H1 (cell line): Measurements from ENCODE around the gene AFG1L. TPM values are rescaled to one million over a fixed set of nuclear protein-coding genes. Genes with fewer than 3 reads are reported as not detected.
"Not testable (repeated sequence)": the region's sequence is repeated elsewhere in the genome, so short reads cannot be mapped to it uniquely, and the experiment has no call there.

Experiments used
- CTCF ChIA-PET: fragments of 300-600 bp; sonication (Branson Sonifier 250); formaldehyde crosslinking; loops from one replicate; lab custom pipeline; 2021; ENCODE audit not compliant: partially characterized antibody; lab: Charles Lee
- POLR2A ChIA-PET: fragments of 300-600 bp; sonication (Branson Sonifier 250); formaldehyde crosslinking; loops from one replicate; lab custom pipeline; 2021; ENCODE audit warnings: inconsistent platforms; ENCODE audit not compliant: partially characterized antibody; lab: Charles Lee
- DNase-seq, 2 experiments: peaks; one replicate each; pipeline versions ENCODE4 v3.0.0 to v3.0.0-alpha.2; 2010 to 2022; ENCODE audit warnings: low spot score in 2 of 2, low read depth in 1 of 2, mixed read lengths in 1 of 2
- FAIRE-seq: peaks from 2 replicates; lab custom pipeline; 2011; peaks lifted over from hg19 to GRCh38; lab: Jason Lieb, UNC
- H2AFZ ChIP-seq: 2 replicates; pipeline ENCODE4 v1.8.1; 2012; ENCODE audit warnings: low read length, inconsistent platforms
- H2AK5ac ChIP-seq: 2 replicates; pipeline ENCODE4 v1.6.1; 2013; ENCODE audit warnings: low read depth, low read length
- H2BK120ac ChIP-seq: replicated peaks from 2 replicates; pipeline ENCODE3; 2013; ENCODE audit warnings: low read depth, low read length, inconsistent platforms
- H2BK12ac ChIP-seq: 2 replicates; pipeline ENCODE4 v1.6.1; 2013; ENCODE audit warnings: low read depth, low read length
- H2BK15ac ChIP-seq: 2 replicates; pipeline ENCODE4 v1.6.1; 2013; ENCODE audit warnings: low read length
- H2BK20ac ChIP-seq: 2 replicates; pipeline ENCODE4 v1.6.1; 2013; ENCODE audit warnings: low read length
- H2BK5ac ChIP-seq: 2 replicates; pipeline ENCODE4 v1.6.1; 2013; ENCODE audit warnings: low read depth, low read length
- H3K14ac ChIP-seq: 2 replicates; pipeline ENCODE4 v1.6.1; 2013; ENCODE audit warnings: inconsistent platforms; ENCODE audit not compliant: insufficient read length
- H3K18ac ChIP-seq: 2 replicates; pipeline ENCODE4 v1.6.1; 2013; ENCODE audit warnings: low read length; ENCODE audit errors: extremely low read depth
- H3K23ac ChIP-seq: 2 replicates; pipeline ENCODE4 v1.6.1; 2013; ENCODE audit warnings: inconsistent platforms; ENCODE audit not compliant: insufficient read length
- H3K23me2 ChIP-seq: 2 replicates; pipeline ENCODE4 v1.6.1; 2013; ENCODE audit warnings: low read depth, low read length
- H3K27ac ChIP-seq: 2 replicates; pipeline ENCODE4 v1.6.1; 2011; ENCODE audit warnings: low read depth, low read length, inconsistent platforms
- H3K27me3 ChIP-seq, 4 experiments: replicated peaks in 1 of 4; 1 replicate in 1 of 4; 2 replicates in 3 of 4; pipeline versions ENCODE4 v1.6.1 to v1.8.1; 2011 to 2013; ENCODE audit warnings: low read length in 3 of 4, mild to moderate bottlenecking in 3 of 4, inconsistent platforms in 2 of 4, mixed read lengths in 2 of 4, moderate library complexity in 1 of 4; ENCODE audit not compliant: control insufficient read depth in 3 of 4, insufficient read depth in 3 of 4; ENCODE audit errors: extremely low read depth in 1 of 4
- H3K36me3 ChIP-seq, 4 experiments: 2 replicates each; pipeline versions ENCODE4 v1.6.1 to v1.8.1; 2011 to 2013; ENCODE audit warnings: mild to moderate bottlenecking in 4 of 4, low read length in 3 of 4, moderate library complexity in 2 of 4, control low read depth in 1 of 4, inconsistent platforms in 1 of 4; ENCODE audit not compliant: insufficient read depth in 4 of 4, control insufficient read depth in 2 of 4
- H3K4ac ChIP-seq: replicated peaks from 2 replicates; pipeline ENCODE3; 2013; ENCODE audit warnings: low read length, low read depth, mixed read lengths, inconsistent platforms; ENCODE audit not compliant: insufficient read length
- H3K4me1 ChIP-seq, 4 experiments: replicated peaks in 1 of 4; 1 replicate in 1 of 4; 2 replicates in 3 of 4; pipeline versions ENCODE4 v1.6.1 to v1.8.1; 2011 to 2013; ENCODE audit warnings: low read length in 3 of 4, inconsistent platforms in 2 of 4, mixed read lengths in 1 of 4; ENCODE audit not compliant: insufficient read depth in 4 of 4, control insufficient read depth in 3 of 4
- H3K4me2 ChIP-seq, 2 experiments: 2 replicates each; pipeline versions ENCODE4 v1.6.1 to v1.8.1; 2011 to 2013; ENCODE audit warnings: low read depth in 2 of 2, low read length in 2 of 2, control low read depth in 1 of 2, inconsistent platforms in 1 of 2, mild to moderate bottlenecking in 1 of 2; ENCODE audit not compliant: insufficient read depth in 1 of 2
- H3K4me3 ChIP-seq, 4 experiments: fragments of 200-600, 300-600 bp in 1 of 4; sonication (generic), shearing (Covaris generic), sonication (Bioruptor Twin) in 1 of 4; 2 replicates each; pipeline versions ENCODE4 v1.5.1 to v1.8.1; 2011 to 2016; ENCODE audit warnings: low read length in 4 of 4, low read depth in 3 of 4, control low read depth in 2 of 4, inconsistent platforms in 2 of 4, mild to moderate bottlenecking in 2 of 4, mixed read lengths in 1 of 4, moderate library complexity in 1 of 4; ENCODE audit not compliant: insufficient read depth in 2 of 4; ENCODE audit errors: extremely low read depth in 1 of 4
- H3K56ac ChIP-seq: replicated peaks from 2 replicates; pipeline ENCODE3; 2013; ENCODE audit warnings: low read depth, mild to moderate bottlenecking, mixed read lengths, low read length, inconsistent platforms; ENCODE audit not compliant: insufficient read length
- H3K79me1 ChIP-seq: 2 replicates; pipeline ENCODE4 v1.6.1; 2013; ENCODE audit warnings: low read depth, low read length, control low read depth
- H3K79me2 ChIP-seq, 2 experiments: 2 replicates each; pipeline versions ENCODE4 v1.6.1 to v1.8.1; 2012 to 2013; ENCODE audit warnings: low read length in 2 of 2, mild to moderate bottlenecking in 2 of 2, inconsistent platforms in 1 of 2; ENCODE audit not compliant: insufficient read depth in 2 of 2, control insufficient read depth in 1 of 2
- H3K9ac ChIP-seq, 4 experiments: replicated peaks in 1 of 4; 1 replicate in 1 of 4; 2 replicates in 3 of 4; pipeline versions ENCODE4 v1.6.1 to v1.8.1; 2011 to 2013; ENCODE audit warnings: low read depth in 3 of 4, low read length in 3 of 4, control low read depth in 2 of 4, mild to moderate bottlenecking in 2 of 4, moderate library complexity in 2 of 4, inconsistent platforms in 1 of 4; ENCODE audit errors: extremely low read depth in 1 of 4
- H3K9me3 ChIP-seq, 2 experiments: 2 replicates each; pipeline versions ENCODE4 v1.6.1 to v1.8.1; 2012 to 2013; ENCODE audit warnings: mild to moderate bottlenecking in 2 of 2, moderate library complexity in 2 of 2, control low read depth in 1 of 2, inconsistent platforms in 1 of 2, low read depth in 1 of 2, low read length in 1 of 2, mixed read lengths in 1 of 2; ENCODE audit not compliant: insufficient read depth in 2 of 2
- H4K20me1 ChIP-seq, 2 experiments: replicated peaks in 1 of 2; 2 replicates each; pipeline versions ENCODE3 to v1.8.1; 2011 to 2013; ENCODE audit warnings: inconsistent platforms in 2 of 2, low read length in 2 of 2, mild to moderate bottlenecking in 1 of 2; ENCODE audit not compliant: insufficient read depth in 2 of 2, control insufficient read depth in 1 of 2
- H4K5ac ChIP-seq: 2 replicates; pipeline ENCODE4 v1.6.1; 2013; ENCODE audit warnings: low read length, low read depth, mixed read lengths, inconsistent platforms; ENCODE audit not compliant: insufficient read length
- H4K8ac ChIP-seq: 2 replicates; pipeline ENCODE4 v1.8.0; 2013; ENCODE audit warnings: mild to moderate bottlenecking, moderate library complexity, low read length, inconsistent platforms; ENCODE audit not compliant: insufficient read depth; ENCODE audit errors: extremely low read depth
- H4K91ac ChIP-seq: replicated peaks from 2 replicates; pipeline ENCODE3; 2013; ENCODE audit warnings: low read length, mixed read lengths, inconsistent platforms; ENCODE audit not compliant: insufficient read length
- WGBS, 2 experiments: shearing (Covaris generic) in 1 of 2; methylation state at CpG; one replicate each; pipeline versions ENCODE4 v1.1.6 to v1.1.7; 2013 to 2015; ENCODE audit warnings: low lambda C conversion rate in 2 of 2, mixed read lengths in 2 of 2, inconsistent platforms in 1 of 2, low coverage in 1 of 2, missing lambda C conversion rate in 1 of 2; ENCODE audit not compliant: insufficient replicate concordance in 2 of 2, insufficient coverage in 1 of 2, insufficient read length in 1 of 2; ENCODE audit errors: extremely low coverage in 1 of 2, missing lambda C conversion rate in 1 of 2; 5-methylcytosine and 5-hydroxymethylcytosine counted together
- polyA plus RNA-seq, 7 experiments: library from polyadenylated mRNA; depleted of rRNA in 3 of 7; stranded (reverse) in 5 of 7; unstranded in 2 of 7; fragments of >200 nt in 5 of 7; fragments of 200-250 nt in 2 of 7; gene quantifications; 1 replicate in 5 of 7; 2 replicates in 1 of 7; 4 replicates in 1 of 7; pipeline versions ENCODE4 v1.2.1 to v1.2.3, GENCODE V29; 2011 to 2013; ENCODE audit warnings: missing spikeins in 2 of 7, mixed read lengths in 2 of 7
- total RNA-seq: library from RNA; stranded (reverse); fragmentation: NEBNext Ultra II Directional; extraction: Animal tissue kit (Norgen Biotek cat#: 25700); gene quantifications from 2 replicates; pipeline ENCODE4 v1.2.1, GENCODE V29; 2021

Gene AFG1L
- total and polyA plus RNA-seq, 2 of the 8 experiments (the other 6 are each of a cell fraction or from before 2014, with no cell fraction given): 0.98 to 5.7 TPM

- H4K5ac ChIP-seq, H2BK5ac ChIP-seq, H3K9me3 ChIP-seq, H2BK12ac ChIP-seq, H3K4me1 ChIP-seq, H3K4me2 ChIP-seq, H3K36me3 ChIP-seq, H2BK20ac ChIP-seq, H3K79me2 ChIP-seq, H3K4ac ChIP-seq, H2BK120ac ChIP-seq, H3K9ac ChIP-seq, H3K27ac ChIP-seq, H2AK5ac ChIP-seq, FAIRE-seq, H3K14ac ChIP-seq, H3K18ac ChIP-seq, H3K4me3 ChIP-seq, H4K20me1 ChIP-seq, H3K23me2 ChIP-seq, H4K91ac ChIP-seq, H4K8ac ChIP-seq, H3K23ac ChIP-seq, DNase-seq, H3K79me1 ChIP-seq, POLR2A ChIA-PET, H3K56ac ChIP-seq, H3K27me3 ChIP-seq, H2BK15ac ChIP-seq, H2AFZ ChIP-seq, CTCF ChIA-PET: not testable (repeated sequence)
- WGBS, 2 experiments: 100% methylated on average over 1 of the region's 1 CpG; no CpG with 5 or more reads in 1 of the 2 experiments
These were observed 154.9 kb downstream of the AFG1L start for GRCh38 chr6:108449717-108450116.
